ENCODE results near the gene VTI1A. TPM values are rescaled to one million over a fixed set of nuclear protein-coding genes. Genes with fewer than 3 reads are reported as not detected.

The VTI1A gene
- polyA plus RNA-seq, 1 of the 3 experiments (the other 2 are of a cell fraction), result 8.3 TPM

- CTCF ChIA-PET, result interaction anchor here (1.1 kb wide), 1 partner anchor 13 kb away, joined by 4 read pairs; no protein-coding TSS in a partner anchor
Measured at GRCh38 chr10:112821663-112822062, 374.6 kb downstream of the VTI1A start.

GRCh38 chr10:112823007-112823406, 376.0 kb downstream of the VTI1A start:
- no peaks in the 10 kb centered on the region for H3K9me3 ChIP-seq
- no peak overlapping the region for H3K9ac ChIP-seq
- 93% methylated on average over 5 of the region's 5 CpGs for WGBS (ENCODE audit: low lambda C conversion rate)
- H3K36me3 ChIP-seq (replicated peaks in 1 of 2; ENCODE audit: control insufficient read depth in 1 of 2, insufficient read depth in 2 of 2, low read length in 1 of 2), result no peaks in the 10 kb centered on the region
- H3K4me3 ChIP-seq (ENCODE audit: low read depth in 2 of 2, low read length in 1 of 2), result no peak overlapping the region
- CTCF ChIA-PET, result no interaction called here
- POLR2A ChIA-PET, result no interaction called here
- no peaks in the 10 kb centered on the region for H3K27me3 ChIP-seq (ENCODE audit: insufficient read depth)
- peaks cover 0 to 13% of the 10 kb centered on the region in 2 experiments; a peak in 2 of 4 replicates for H3K4me1 ChIP-seq (ENCODE audit: control insufficient read depth in 1 of 2, insufficient read depth in 2 of 2, low read depth in 1 of 2, low read length in 1 of 2)
- no peak for DNase-seq
- no peaks in the 10 kb centered on the region for H4K20me1 ChIP-seq (ENCODE audit: insufficient read depth)
- H3K27ac ChIP-seq (ENCODE audit: low read depth in 2 of 2, low read length in 1 of 2), result no peak overlapping the region
- H3K9me2 ChIP-seq, result no peaks in the 10 kb centered on the region
- H3K4me2 ChIP-seq, result no peak overlapping the region
- no peak for TF ChIP-seq TCF12 (IDR thresholded peaks at IDR 0.05)
- no peak for TF ChIP-seq IRF3 (IDR thresholded peaks at IDR 0.05; ENCODE audit: low read depth, low read length)
- TF ChIP-seq JUND (IDR thresholded peaks at IDR 0.05), result no peak
- TF ChIP-seq POLR2AphosphoS5 (IDR thresholded peaks at IDR 0.05; ENCODE audit: low read depth, low read length), result no peak
- TF ChIP-seq FOXM1 (IDR thresholded peaks at IDR 0.05; ENCODE audit: low read depth), result no peak
- no peak for TF ChIP-seq ZBTB33 (IDR thresholded peaks at IDR 0.05; ENCODE audit: borderline replicate concordance, low read depth)
- no peaks in the 10 kb centered on the region for H3K79me2 ChIP-seq (ENCODE audit: insufficient read depth)
- no peak overlapping the region for H2AFZ ChIP-seq (ENCODE audit: low read depth)
- H3F3A ChIP-seq (replicated peaks; ENCODE audit: insufficient read depth), result no peaks in the 10 kb centered on the region

More at GRCh38 chr10:112821663-112822062, 374.6 kb downstream of the VTI1A start:
- Histone ChIP-seq H2AFZ (ENCODE audit: low read depth) (no peak overlapping the region), H3K4me1 (ENCODE audit: control insufficient read depth in 1 of 2, insufficient read depth in 2 of 2, low read depth in 1 of 2, low read length in 1 of 2) (peaks cover 0 to 13% of the 10 kb centered on the region in 2 experiments; a peak in 2 of 4 replicates), H3K9me2 (no peaks in the 10 kb centered on the region), H3K27me3 (ENCODE audit: insufficient read depth) (no peaks in the 10 kb centered on the region), H4K20me1 (ENCODE audit: insufficient read depth) (no peaks in the 10 kb centered on the region), H3K79me2 (ENCODE audit: insufficient read depth) (no peaks in the 10 kb centered on the region), H3K36me3 (replicated peaks in 1 of 2; ENCODE audit: control insufficient read depth in 1 of 2, insufficient read depth in 2 of 2, low read length in 1 of 2) (no peaks in the 10 kb centered on the region), H3K9ac (no peak overlapping the region), H3K4me2 (no peak overlapping the region), H3K27ac (ENCODE audit: low read depth in 2 of 2, low read length in 1 of 2) (no peak overlapping the region), H3K9me3 (no peaks in the 10 kb centered on the region), H3F3A (replicated peaks; ENCODE audit: insufficient read depth) (no peaks in the 10 kb centered on the region), H3K4me3 (ENCODE audit: low read depth in 2 of 2, low read length in 1 of 2) (no peak overlapping the region)
- POLR2A ChIA-PET, result no interaction called here
- 93% methylated on average over 6 of the region's 7 CpGs for WGBS (ENCODE audit: low lambda C conversion rate)
- TF ChIP-seq USF2 (IDR thresholded peaks at IDR 0.05; ENCODE audit: borderline replicate concordance, low read depth, low read length) (no peak), ZBTB33 (IDR thresholded peaks at IDR 0.05; ENCODE audit: borderline replicate concordance, low read depth) (no peak), JUND (IDR thresholded peaks at IDR 0.05) (no peak), SMC3 (IDR thresholded peaks at IDR 0.05; ENCODE audit: low read depth, low read length) (no peak), YY1 (IDR thresholded peaks at IDR 0.05; ENCODE audit: low read depth) (no peak), POLR2AphosphoS5 (IDR thresholded peaks at IDR 0.05; ENCODE audit: low read depth, low read length) (no peak)
- no peak for DNase-seq
